Thyroid gland (tissue), 4 donors: ENCODE results near the gene NAALADL2. TPM values are rescaled to one million over a fixed set of nuclear protein-coding genes. Genes with fewer than 3 reads are reported as not detected.
"Not testable (repeated sequence)": the region's sequence is repeated elsewhere in the genome, so short reads cannot be mapped to it uniquely, and the experiment has no call there.

Experiments used
- DNase-seq, 2 donors: peaks; one replicate each; pipeline ENCODE4 v3.0.0-alpha.2; 2019
- H3K27ac ChIP-seq, 3 donors: fragments of 200-600 bp; sonication (generic); 1 replicate in 2 of 3; 2 replicates in 1 of 3; pipeline ENCODE4 v1.5.1; 2016 to 2019; ENCODE audit warnings: mild to moderate bottlenecking in 1 of 3, moderate library complexity in 1 of 3
- H3K27me3 ChIP-seq: fragments of 200-600 bp; sonication (generic); one replicate; pipeline ENCODE4 v1.5.1; 2019
- H3K36me3 ChIP-seq, 2 donors: fragments of 200-600 bp; sonication (generic); one replicate each; pipeline ENCODE4 v1.5.1; 2016 to 2019
- H3K4me1 ChIP-seq, 2 donors: fragments of 200-600 bp; sonication (generic); one replicate each; pipeline ENCODE4 v1.5.1; 2017 to 2019
- H3K4me3 ChIP-seq, 3 donors: fragments of 200-600 bp; sonication (generic); replicated peaks in 1 of 3; 1 replicate in 2 of 3; 2 replicates in 1 of 3; pipeline ENCODE4 v1.5.1; 2016; ENCODE audit warnings: mild to moderate bottlenecking in 1 of 3
- H3K9me3 ChIP-seq: fragments of 200-600 bp; sonication (generic); one replicate; pipeline ENCODE4 v1.5.1; 2017
- POLR2A ChIP-seq, 2 donors: fragments of 450-650 bp; IDR thresholded peaks; one replicate each; pipeline ENCODE4 v1.6.1; 2017; ENCODE audit warnings: antibody characterized with exemption in 2 of 2, mild to moderate bottlenecking in 2 of 2, moderate library complexity in 1 of 2
- WGBS, 2 donors: methylation state at CpG; one replicate each; pipeline ENCODE4 v1.1.5; 2017; 5-methylcytosine and 5-hydroxymethylcytosine counted together
- intact Hi-C: fragments of 100-400 bp; cut with DNase I; formaldehyde crosslinking; loops from one replicate; pipeline ENCODE4 v1.15.1; 2023
- total RNA-seq, 4 donors: library from RNA; depleted of rRNA; stranded (reverse); fragments of >200 nt; gene quantifications; one replicate each; pipeline ENCODE4 v1.2.3, GENCODE V29; 2016
- TF ChIP-seq, protein P1 (sequence below), 6 experiments: fragments of 200-600 bp in 3 of 6; fragments of 450-650 bp in 3 of 6; sonication (generic) in 3 of 6; IDR thresholded peaks; one replicate each; pipeline ENCODE4 v1.5.1; 2016 to 2019; ENCODE audit warnings: antibody characterized with exemption in 6 of 6, mild to moderate bottlenecking in 2 of 6, inconsistent platforms in 1 of 6, moderate library complexity in 1 of 6

Gene NAALADL2
- total RNA-seq, 4 donors from 2014 or later, result 7.6 to 14.7 (median 9.0) TPM

GRCh38 chr3:175608356-175608755, 749.2 kb downstream of the NAALADL2 start:
- Histone ChIP-seq H3K9me3 (no peaks in the 10 kb centered on the region), H3K27me3 (no peaks in the 10 kb centered on the region), H3K27ac (no peak overlapping the region), H3K4me1 (no peaks in the 10 kb centered on the region), H3K36me3 (no peaks in the 10 kb centered on the region), H3K4me3 (no peak overlapping the region)
- DNase-seq, result no peak
- intact Hi-C loops, result no loop called here
- 91 to 93% methylated on average over 5 of the region's 5 CpGs for WGBS, 2 donors
- TF ChIP-seq, protein P1, sequence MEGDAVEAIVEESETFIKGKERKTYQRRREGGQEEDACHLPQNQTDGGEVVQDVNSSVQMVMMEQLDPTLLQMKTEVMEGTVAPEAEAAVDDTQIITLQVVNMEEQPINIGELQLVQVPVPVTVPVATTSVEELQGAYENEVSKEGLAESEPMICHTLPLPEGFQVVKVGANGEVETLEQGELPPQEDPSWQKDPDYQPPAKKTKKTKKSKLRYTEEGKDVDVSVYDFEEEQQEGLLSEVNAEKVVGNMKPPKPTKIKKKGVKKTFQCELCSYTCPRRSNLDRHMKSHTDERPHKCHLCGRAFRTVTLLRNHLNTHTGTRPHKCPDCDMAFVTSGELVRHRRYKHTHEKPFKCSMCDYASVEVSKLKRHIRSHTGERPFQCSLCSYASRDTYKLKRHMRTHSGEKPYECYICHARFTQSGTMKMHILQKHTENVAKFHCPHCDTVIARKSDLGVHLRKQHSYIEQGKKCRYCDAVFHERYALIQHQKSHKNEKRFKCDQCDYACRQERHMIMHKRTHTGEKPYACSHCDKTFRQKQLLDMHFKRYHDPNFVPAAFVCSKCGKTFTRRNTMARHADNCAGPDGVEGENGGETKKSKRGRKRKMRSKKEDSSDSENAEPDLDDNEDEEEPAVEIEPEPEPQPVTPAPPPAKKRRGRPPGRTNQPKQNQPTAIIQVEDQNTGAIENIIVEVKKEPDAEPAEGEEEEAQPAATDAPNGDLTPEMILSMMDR (IDR thresholded peaks at IDR 0.05), result no peak
- no peak for TF ChIP-seq POLR2A (IDR thresholded peaks at IDR 0.05)

DNA sequence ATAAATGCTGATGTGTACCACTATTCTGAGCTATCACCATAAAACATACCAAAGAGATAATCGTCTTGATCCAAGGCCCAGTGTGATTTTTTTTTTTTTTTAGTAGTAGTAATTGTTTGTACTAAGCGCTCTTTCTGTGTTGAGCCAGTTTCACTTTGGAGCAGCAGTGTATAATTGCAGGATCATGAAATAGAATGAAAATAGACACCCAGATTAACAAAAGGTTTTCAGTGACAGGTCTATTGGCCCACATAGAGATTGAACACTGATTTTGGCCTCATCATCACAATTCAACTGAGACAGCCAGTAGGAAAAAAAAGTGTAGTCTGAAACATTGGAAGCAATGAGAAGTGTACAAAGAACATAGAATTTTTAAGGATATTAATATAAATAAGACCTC, 749.8 kb downstream of the NAALADL2 start:
- H3K9me3 ChIP-seq, result no peaks in the 10 kb centered on the region
- no peak for DNase-seq
- 91 to 93% methylated on average over 2 of the region's 2 CpGs for WGBS, 2 donors
- no peak overlapping the region for H3K4me3 ChIP-seq
- no peak overlapping the region for H3K27ac ChIP-seq
- intact Hi-C loops, result no loop called here
- H3K4me1 ChIP-seq, result no peaks in the 10 kb centered on the region
- no peaks in the 10 kb centered on the region for H3K36me3 ChIP-seq
- TF ChIP-seq POLR2A (IDR thresholded peaks at IDR 0.05), result no peak
- TF ChIP-seq, protein P1 (IDR thresholded peaks at IDR 0.05), result no peak
- H3K27me3 ChIP-seq, result no peaks in the 10 kb centered on the region

GRCh38 chr3:175612487-175613196, 753.5 kb downstream of the NAALADL2 start:
- intact Hi-C loops, result no loop called here
- no peak overlapping the region for H3K27ac ChIP-seq
- TF ChIP-seq POLR2A (IDR thresholded peaks at IDR 0.05), result no peak
- TF ChIP-seq, protein P1 (IDR thresholded peaks at IDR 0.05), result no peak

DNA sequence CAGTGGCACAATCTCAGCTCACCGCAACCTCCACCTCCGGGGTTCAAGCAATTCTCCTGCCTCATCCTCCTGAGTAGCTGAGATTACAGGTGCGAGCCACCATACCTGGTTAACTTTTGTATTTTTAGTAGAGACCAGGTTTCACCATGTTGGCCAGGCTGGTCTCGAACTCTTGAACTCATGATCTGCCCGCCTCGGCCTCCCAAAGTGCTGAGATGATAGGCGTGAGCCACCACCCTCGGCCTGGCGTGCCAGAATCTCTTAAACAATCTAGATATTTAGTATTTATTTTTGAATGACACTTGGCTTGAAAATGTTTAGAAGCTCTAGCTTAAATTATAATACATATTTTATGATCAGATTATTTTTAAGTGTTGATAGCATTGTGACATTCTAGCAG, 755.0 kb downstream of the NAALADL2 start:
- WGBS, 2 donors, result 96 to 97% methylated on average over 9 of the region's 9 CpGs

More at GRCh38 chr3:175612487-175613196, 753.5 kb downstream of the NAALADL2 start:
- Histone ChIP-seq H3K36me3 (no peaks in the 10 kb centered on the region), H3K4me3 (no peak overlapping the region), H3K9me3 (no peaks in the 10 kb centered on the region), H3K27me3 (no peaks in the 10 kb centered on the region), H3K4me1 (no peaks in the 10 kb centered on the region)
- 79 to 80% methylated on average over 6 of the region's 6 CpGs for WGBS, 2 donors
- DNase-seq, result no peak

DNA sequence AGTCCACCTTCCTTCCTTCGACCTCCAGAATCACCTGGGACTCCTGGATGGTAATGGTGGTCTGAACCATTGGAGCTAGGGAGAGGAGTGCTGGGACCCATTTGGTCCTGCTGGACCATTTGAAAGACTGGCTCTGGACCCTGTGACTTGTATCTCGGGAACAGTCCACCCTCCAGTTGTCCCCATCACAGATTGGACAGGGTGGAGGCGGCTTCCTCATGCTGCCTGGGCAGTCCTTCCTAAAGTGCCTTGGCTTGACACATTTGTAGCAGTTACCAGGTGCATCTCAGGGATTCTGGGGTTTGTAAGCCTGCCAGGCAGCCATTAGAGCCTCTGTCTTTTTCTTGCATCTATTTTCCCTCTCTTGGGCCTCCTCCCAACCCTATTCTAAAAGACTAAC, 758.1 kb downstream of the NAALADL2 start:
- no peak for TF ChIP-seq POLR2A (IDR thresholded peaks at IDR 0.05)
- TF ChIP-seq, protein P1 (IDR thresholded peaks at IDR 0.05), result no peak
- no peaks in the 10 kb centered on the region for H3K4me1 ChIP-seq
- WGBS, 2 donors, result 92 to 93% methylated on average over 3 of the region's 3 CpGs

More for the DNA sequence above, 755.0 kb downstream of the NAALADL2 start:
- DNase-seq, H3K4me1 ChIP-seq, H3K27ac ChIP-seq, H3K36me3 ChIP-seq, H3K27me3 ChIP-seq, H3K9me3 ChIP-seq, H3K4me3 ChIP-seq, intact Hi-C loops: not testable (repeated sequence)

More for the DNA sequence above, 758.1 kb downstream of the NAALADL2 start:
- Histone ChIP-seq H3K36me3 (no peaks in the 10 kb centered on the region), H3K27ac (no peak overlapping the region), H3K4me3 (no peak overlapping the region), H3K9me3 (no peaks in the 10 kb centered on the region), H3K27me3 (no peaks in the 10 kb centered on the region)
- intact Hi-C loops, result no loop called here
- no peak for DNase-seq
